AML-193 (cell line): ENCODE data around the gene NDUFV1.
A peak's percentile ranks its signal among the peaks of the same experiment; 100 is the strongest.
"Not testable (repeated sequence)": the region's sequence is repeated elsewhere in the genome, so short reads cannot be mapped to it uniquely, and the experiment has no call there.

Source experiments
- DNase-seq, 2 experiments: peaks; one replicate each; lab custom pipeline; 2025; lab: John Stamatoyannopoulos, UW

Gene NDUFV1

GRCh38 chr11:67627812-67628624 lies 21.3 kb downstream of the NDUFV1 start:
- no peak for DNase-seq

GRCh38 chr11:67628710-67629385 lies 22.1 kb downstream of the NDUFV1 start:
- no peak for DNase-seq

- peak; percentile 65 to 77 for DNase-seq
These were observed 22.9 kb downstream of the NDUFV1 start, which contains the start of gene NUDT8 for GRCh38 chr11:67629386-67630227. NUDT8 (minus strand) TSS chr11:67629937; CDS start chr11:67629911, 26 bp downstream.

GRCh38 chr11:67630228-67630942 lies 23.6 kb downstream of the NDUFV1 start:
- peak; percentile 94 to 96 for DNase-seq

GRCh38 chr11:67630943-67631331 lies 24.2 kb downstream of the NDUFV1 start:
- no peak for DNase-seq

- DNase-seq, result no peak
These were observed 24.7 kb downstream of the NDUFV1 start for GRCh38 chr11:67631411-67631810.

- DNase-seq, result no peak
These were observed 25.1 kb downstream of the NDUFV1 start for GRCh38 chr11:67631853-67632174.

GRCh38 chr11:67632175-67632981 lies 25.6 kb downstream of the NDUFV1 start:
- DNase-seq, result no peak

- no peak for DNase-seq
These were observed 26.4 kb downstream of the NDUFV1 start for GRCh38 chr11:67632982-67633755.

- DNase-seq, result no peak
These were observed 27.1 kb downstream of the NDUFV1 start for GRCh38 chr11:67633758-67634365.

GRCh38 chr11:67634366-67635230 lies 27.9 kb downstream of the NDUFV1 start:
- no peak for DNase-seq

GRCh38 chr11:67635231-67635521 lies 28.4 kb downstream of the NDUFV1 start:
- no peak for DNase-seq

GRCh38 chr11:67636962-67637361 lies 30.2 kb downstream of the NDUFV1 start:
- no peak for DNase-seq

GRCh38 chr11:67637441-67637840 lies 30.7 kb downstream of the NDUFV1 start:
- DNase-seq, result not testable (repeated sequence)

- no peak for DNase-seq
These were observed 32.0 kb downstream of the NDUFV1 start for GRCh38 chr11:67638535-67639437.

GRCh38 chr11:67639438-67639859 lies 32.7 kb downstream of the NDUFV1 start, which contains the start of gene TBX10:
TBX10 (minus strand) TSS chr11:67639763; CDS start chr11:67639472, 291 bp downstream.
- no peak for DNase-seq

- no peak for DNase-seq
These were observed 33.5 kb downstream of the NDUFV1 start for GRCh38 chr11:67640021-67640757.
